SK-N-SH treated with all-trans-retinoic acid at 6 μM for 48 hours (cell line): Measurements from ENCODE around the gene TGIF1.
"Not testable (repeated sequence)": the region's sequence is repeated elsewhere in the genome, so short reads cannot be mapped to it uniquely, and the experiment has no call there.

Experiments
- ATAC-seq: fragments of 200-7000 bp; cut with Tn5 transposase; 3 replicates; pipeline ENCODE4 v1.9.1; 2020; ENCODE audit warnings: mild to moderate bottlenecking, moderate library complexity
- ARNTL ChIP-seq: fragments of 450-650 bp; formaldehyde crosslinking; IDR thresholded peaks from 2 replicates; pipeline ENCODE4 v1.5.0; 2020; ENCODE audit warnings: low read depth, mild to moderate bottlenecking, moderate library complexity, borderline replicate concordance
- BACH2 ChIP-seq: fragments of 250-450 bp; sonication (Bioruptor Pico); IDR thresholded peaks from 2 replicates; pipeline ENCODE4 v1.9.0; 2021; ENCODE audit warnings: mild to moderate bottlenecking, borderline replicate concordance
- CSDC2 ChIP-seq: fragments of 250-450 bp; sonication (Bioruptor Pico); IDR thresholded peaks from 2 replicates; pipeline ENCODE4 v1.5.0; 2020; ENCODE audit warnings: mild to moderate bottlenecking, moderate library complexity
- ESRRG ChIP-seq: fragments of 250-450 bp; sonication (Bioruptor Pico); IDR thresholded peaks from 2 replicates; pipeline ENCODE4 v1.6.1; 2021; ENCODE audit warnings: mild to moderate bottlenecking
- GLIS3 ChIP-seq: fragments of 250-450 bp; sonication (Bioruptor Pico); IDR thresholded peaks from 2 replicates; pipeline ENCODE4 v1.5.0; 2020; ENCODE audit warnings: mild to moderate bottlenecking, moderate library complexity
- OSR1 ChIP-seq: fragments of 250-450 bp; sonication (Bioruptor Pico); IDR thresholded peaks from 2 replicates; pipeline ENCODE4 v1.8.0; 2022; ENCODE audit warnings: moderate library complexity, mild to moderate bottlenecking, inconsistent platforms
- PPARA ChIP-seq: fragments of 250-450 bp; sonication (Bioruptor Pico); IDR thresholded peaks from 2 replicates; pipeline ENCODE4 v1.5.0; 2020; ENCODE audit warnings: mild to moderate bottlenecking, borderline replicate concordance
- RARB ChIP-seq: fragments of 250-450 bp; sonication (Bioruptor Pico); IDR thresholded peaks from 2 replicates; pipeline ENCODE4 v1.8.0; 2021; ENCODE audit warnings: mild to moderate bottlenecking, moderate library complexity
- SNAI2 ChIP-seq: fragments of 250-450 bp; sonication (Bioruptor Pico); IDR thresholded peaks from 2 replicates; pipeline ENCODE4 v1.5.0; 2020; ENCODE audit warnings: mild to moderate bottlenecking, moderate library complexity
- TCF4 ChIP-seq: fragments of 250-450 bp; sonication (Bioruptor Pico); IDR thresholded peaks from 2 replicates; pipeline ENCODE4 v1.8.0; 2021; ENCODE audit warnings: mild to moderate bottlenecking, moderate library complexity, borderline replicate concordance
- TOX ChIP-seq: fragments of 250-450 bp; sonication (Bioruptor Pico); IDR thresholded peaks from 2 replicates; pipeline ENCODE4 v1.8.0; 2021; ENCODE audit warnings: mild to moderate bottlenecking, moderate library complexity, borderline replicate concordance
- TSHZ2 ChIP-seq: fragments of 250-450 bp; sonication (Bioruptor Pico); IDR thresholded peaks from 2 replicates; pipeline ENCODE4 v1.5.0; 2020; ENCODE audit warnings: mild to moderate bottlenecking, moderate library complexity
- ZC3H10 ChIP-seq: fragments of 250-450 bp; sonication (Bioruptor Pico); IDR thresholded peaks from 2 replicates; pipeline ENCODE4 v1.5.1; 2021; ENCODE audit warnings: mild to moderate bottlenecking, moderate library complexity
- ZFP30 ChIP-seq: fragments of 450-650 bp; formaldehyde crosslinking; IDR thresholded peaks from 2 replicates; pipeline ENCODE4 v1.5.0; 2022; ENCODE audit warnings: mild to moderate bottlenecking, moderate library complexity
- ZNF565 ChIP-seq: fragments of 450-650 bp; formaldehyde crosslinking; conservative IDR thresholded peaks from 2 replicates; pipeline ENCODE4 v1.5.0; 2020; ENCODE audit warnings: low read depth, mild to moderate bottlenecking, moderate library complexity
- ZNF70 ChIP-seq: fragments of 450-650 bp; formaldehyde crosslinking; IDR thresholded peaks from 2 replicates; pipeline ENCODE4 v1.5.0; 2020; ENCODE audit warnings: mild to moderate bottlenecking, moderate library complexity
- ZNF8 ChIP-seq: fragments of 450-650 bp; formaldehyde crosslinking; IDR thresholded peaks from 2 replicates; pipeline ENCODE4 v1.5.0; 2020; ENCODE audit warnings: mild to moderate bottlenecking, moderate library complexity
- TF ChIP-seq, protein P1 (sequence below): fragments of 250-450 bp; sonication (Bioruptor Pico); IDR thresholded peaks from 2 replicates; pipeline ENCODE4 v1.8.0; 2021; ENCODE audit warnings: low read depth, mild to moderate bottlenecking, moderate library complexity, borderline replicate concordance
- TF ChIP-seq, protein P2 (sequence below): fragments of 250-450 bp; sonication (Bioruptor Pico); IDR thresholded peaks from 2 replicates; pipeline ENCODE4 v1.5.1; 2020; ENCODE audit warnings: low read depth, mild to moderate bottlenecking, moderate library complexity
- TF ChIP-seq, protein P3 (sequence below): fragments of 250-450 bp; sonication (Bioruptor Pico); IDR thresholded peaks from 2 replicates; pipeline ENCODE4 v1.8.0; 2020; ENCODE audit warnings: mild to moderate bottlenecking, moderate library complexity, borderline replicate concordance

TGIF1 gene

DNA sequence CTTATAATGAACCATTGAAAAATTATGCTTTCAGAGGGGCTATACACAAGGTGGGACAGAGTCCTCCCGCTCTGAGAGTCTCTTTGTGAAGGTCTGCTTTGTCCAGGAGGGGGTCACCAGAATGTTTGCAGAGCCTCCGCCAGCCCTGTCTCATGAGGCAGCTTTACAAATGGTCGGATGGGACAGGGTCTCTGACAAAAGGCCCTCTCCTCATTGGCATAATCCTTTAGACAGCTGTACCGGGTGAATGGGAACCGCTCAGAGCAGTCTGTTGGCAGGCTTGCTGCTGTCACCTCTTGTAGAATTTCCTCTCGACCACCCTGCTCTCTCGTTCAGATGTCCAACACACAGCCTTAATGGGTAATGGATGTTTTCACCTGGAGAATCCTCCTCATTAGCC is 40.2 kb upstream of the TGIF1 start (continued):
- TF ChIP-seq, protein P1, sequence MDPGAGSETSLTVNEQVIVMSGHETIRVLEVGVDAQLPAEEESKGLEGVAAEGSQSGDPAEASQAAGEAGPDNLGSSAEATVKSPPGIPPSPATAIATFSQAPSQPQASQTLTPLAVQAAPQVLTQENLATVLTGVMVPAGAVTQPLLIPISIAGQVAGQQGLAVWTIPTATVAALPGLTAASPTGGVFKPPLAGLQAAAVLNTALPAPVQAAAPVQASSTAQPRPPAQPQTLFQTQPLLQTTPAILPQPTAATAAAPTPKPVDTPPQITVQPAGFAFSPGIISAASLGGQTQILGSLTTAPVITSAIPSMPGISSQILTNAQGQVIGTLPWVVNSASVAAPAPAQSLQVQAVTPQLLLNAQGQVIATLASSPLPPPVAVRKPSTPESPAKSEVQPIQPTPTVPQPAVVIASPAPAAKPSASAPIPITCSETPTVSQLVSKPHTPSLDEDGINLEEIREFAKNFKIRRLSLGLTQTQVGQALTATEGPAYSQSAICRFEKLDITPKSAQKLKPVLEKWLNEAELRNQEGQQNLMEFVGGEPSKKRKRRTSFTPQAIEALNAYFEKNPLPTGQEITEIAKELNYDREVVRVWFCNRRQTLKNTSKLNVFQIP, result no peak
- TF ChIP-seq GLIS3 (no peak), SNAI2 (CRISPR knock-in tag) (no peak)

DNA sequence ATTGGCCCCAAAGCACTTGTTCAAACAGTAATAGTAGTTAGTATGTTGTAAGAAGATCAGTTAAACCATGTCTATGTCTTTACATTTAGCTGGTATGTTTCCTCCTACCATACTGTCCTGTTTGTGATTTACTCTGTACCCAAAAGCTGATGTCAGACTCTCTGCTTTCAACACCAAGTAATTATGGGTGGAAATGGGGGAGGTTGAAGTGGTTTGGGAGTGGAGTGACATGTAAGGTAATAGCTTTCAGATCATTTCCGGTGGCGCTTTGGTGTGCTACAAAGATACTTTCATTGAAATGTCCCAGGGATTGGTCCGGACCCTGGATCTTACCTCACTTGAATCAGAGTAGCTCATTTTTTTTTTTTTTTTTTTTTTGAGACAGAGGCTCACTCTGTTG is 39.7 kb upstream of the TGIF1 start:
- TF ChIP-seq TOX (no peak), GLIS3 (no peak), TCF4 (no peak), PPARA (CRISPR knock-in tag) (no peak), ZNF8 (CRISPR knock-in tag) (no peak), ZNF565 (CRISPR knock-in tag) (no peak), ZC3H10 (CRISPR knock-in tag) (no peak), BACH2 (CRISPR knock-in tag) (no peak), ZNF70 (no peak), SNAI2 (CRISPR knock-in tag) (no peak), RARB (CRISPR knock-in tag) (no peak)
- TF ChIP-seq, protein P1, result no peak
- ATAC-seq, result no peak

DNA sequence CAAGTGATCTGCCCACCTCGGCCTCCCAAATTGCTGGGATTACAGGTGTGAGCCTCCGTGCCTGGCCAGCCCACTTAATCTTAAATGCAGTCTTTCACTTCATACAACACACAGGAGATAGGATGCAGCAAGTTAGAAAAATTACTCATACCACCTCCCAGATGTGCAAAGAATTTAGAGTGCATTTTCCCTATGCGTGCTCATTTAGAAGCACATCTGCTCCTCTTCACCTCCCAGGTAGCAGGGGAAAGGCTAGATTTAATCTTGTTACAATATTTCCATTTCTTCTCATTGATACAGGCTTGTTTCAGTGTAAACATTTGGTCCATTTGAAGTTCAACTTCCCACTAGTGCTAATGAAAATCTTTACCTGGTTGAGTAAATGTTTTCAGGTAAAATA is 39.1 kb upstream of the TGIF1 start:
- not testable (repeated sequence) for ATAC-seq

DNA sequence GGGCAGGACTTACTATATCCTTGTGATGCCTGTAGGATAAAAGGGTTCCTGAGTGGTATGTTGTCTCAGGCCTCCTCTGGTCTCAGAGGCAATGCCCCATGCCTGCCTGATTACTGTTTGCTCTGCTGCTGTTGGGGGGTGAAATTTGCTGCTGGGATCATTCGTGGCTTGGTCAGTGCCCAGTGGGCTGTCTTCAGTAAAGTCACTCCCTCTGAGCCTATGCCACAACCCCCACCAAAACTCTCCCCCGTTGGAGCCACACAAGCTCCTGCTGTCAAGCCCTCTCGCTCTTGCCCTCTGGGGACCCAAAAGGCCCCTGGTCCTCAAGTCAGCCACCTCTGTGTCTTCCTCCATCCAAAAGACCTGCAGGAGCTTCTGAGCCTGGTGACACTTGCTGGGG is 38.6 kb upstream of the TGIF1 start:
- no peak for ATAC-seq
- TF ChIP-seq ZC3H10 (CRISPR knock-in tag) (no peak), CSDC2 (no peak), GLIS3 (no peak), BACH2 (CRISPR knock-in tag) (no peak), ZNF8 (CRISPR knock-in tag) (no peak), SNAI2 (CRISPR knock-in tag) (no peak), OSR1 (CRISPR knock-in tag) (no peak), ARNTL (CRISPR knock-in tag) (no peak), ZNF70 (no peak), ESRRG (no peak), RARB (CRISPR knock-in tag) (no peak), TSHZ2 (CRISPR knock-in tag) (no peak), ZFP30 (CRISPR knock-in tag) (no peak)
- TF ChIP-seq, protein P1, result no peak
- TF ChIP-seq, protein P2, sequence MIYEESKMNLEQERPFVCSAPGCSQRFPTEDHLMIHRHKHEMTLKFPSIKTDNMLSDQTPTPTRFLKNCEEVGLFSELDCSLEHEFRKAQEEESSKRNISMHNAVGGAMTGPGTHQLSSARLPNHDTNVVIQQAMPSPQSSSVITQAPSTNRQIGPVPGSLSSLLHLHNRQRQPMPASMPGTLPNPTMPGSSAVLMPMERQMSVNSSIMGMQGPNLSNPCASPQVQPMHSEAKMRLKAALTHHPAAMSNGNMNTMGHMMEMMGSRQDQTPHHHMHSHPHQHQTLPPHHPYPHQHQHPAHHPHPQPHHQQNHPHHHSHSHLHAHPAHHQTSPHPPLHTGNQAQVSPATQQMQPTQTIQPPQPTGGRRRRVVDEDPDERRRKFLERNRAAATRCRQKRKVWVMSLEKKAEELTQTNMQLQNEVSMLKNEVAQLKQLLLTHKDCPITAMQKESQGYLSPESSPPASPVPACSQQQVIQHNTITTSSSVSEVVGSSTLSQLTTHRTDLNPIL (CRISPR knock-in tag), result no peak
- TF ChIP-seq, protein P3, sequence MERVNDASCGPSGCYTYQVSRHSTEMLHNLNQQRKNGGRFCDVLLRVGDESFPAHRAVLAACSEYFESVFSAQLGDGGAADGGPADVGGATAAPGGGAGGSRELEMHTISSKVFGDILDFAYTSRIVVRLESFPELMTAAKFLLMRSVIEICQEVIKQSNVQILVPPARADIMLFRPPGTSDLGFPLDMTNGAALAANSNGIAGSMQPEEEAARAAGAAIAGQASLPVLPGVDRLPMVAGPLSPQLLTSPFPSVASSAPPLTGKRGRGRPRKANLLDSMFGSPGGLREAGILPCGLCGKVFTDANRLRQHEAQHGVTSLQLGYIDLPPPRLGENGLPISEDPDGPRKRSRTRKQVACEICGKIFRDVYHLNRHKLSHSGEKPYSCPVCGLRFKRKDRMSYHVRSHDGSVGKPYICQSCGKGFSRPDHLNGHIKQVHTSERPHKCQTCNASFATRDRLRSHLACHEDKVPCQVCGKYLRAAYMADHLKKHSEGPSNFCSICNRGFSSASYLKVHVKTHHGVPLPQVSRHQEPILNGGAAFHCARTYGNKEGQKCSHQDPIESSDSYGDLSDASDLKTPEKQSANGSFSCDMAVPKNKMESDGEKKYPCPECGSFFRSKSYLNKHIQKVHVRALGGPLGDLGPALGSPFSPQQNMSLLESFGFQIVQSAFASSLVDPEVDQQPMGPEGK, result no peak
